ENCODE results near the gene IL20RA. TPM values are rescaled to one million over a fixed set of nuclear protein-coding genes. Genes with fewer than 3 reads are reported as not detected.

The IL20RA gene
- total and polyA plus RNA-seq, 2 experiments from 2014 or later: 2.6 to 3.5 TPM

DNA sequence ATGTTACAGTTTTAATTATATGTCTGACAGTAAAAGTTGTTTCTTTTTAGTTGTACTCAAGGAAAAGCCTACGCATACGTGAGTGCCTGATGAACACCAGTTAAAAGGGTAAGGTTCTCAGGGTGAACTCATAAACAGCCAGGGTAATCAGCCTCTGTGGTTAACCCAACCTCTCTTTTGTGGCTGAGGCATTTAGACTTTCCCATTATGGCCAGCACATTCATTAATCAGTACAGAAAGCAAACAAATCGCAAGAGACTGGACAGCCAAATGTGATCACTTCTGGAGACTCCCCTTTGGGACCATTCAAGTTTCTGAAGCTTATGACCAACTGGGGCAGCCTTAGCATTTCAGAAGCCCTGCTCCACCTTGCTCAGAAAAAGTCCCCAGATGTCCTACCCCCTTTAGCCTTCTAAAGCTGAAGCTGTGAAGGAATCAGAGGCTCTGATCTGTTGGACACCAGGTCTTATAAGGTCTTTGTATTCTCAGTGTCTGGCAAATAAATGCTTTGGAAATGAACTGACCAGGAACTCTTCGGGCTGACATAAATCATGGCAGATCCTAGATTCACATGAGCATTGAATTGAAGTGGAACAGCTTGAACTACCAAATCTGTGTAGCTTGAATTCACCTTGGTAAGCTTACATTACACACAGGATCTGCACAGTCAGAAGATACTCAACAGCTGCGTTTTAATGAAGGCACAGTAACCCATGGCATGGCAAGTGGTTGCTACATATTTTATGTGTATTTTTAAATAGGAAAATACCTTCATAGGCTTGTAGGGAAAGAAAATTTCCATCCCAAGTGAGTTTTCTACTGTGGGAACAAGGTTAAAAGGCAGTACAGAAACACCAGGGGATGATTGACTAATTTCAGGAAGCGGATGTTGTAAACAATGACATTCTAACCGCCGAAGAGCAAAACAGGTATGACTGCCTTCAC, 18.7 kb downstream of the IL20RA start:
- Mint-ChIP-seq H3K4me1 (no peaks in the 10 kb centered on the region), H3K27ac (no peak overlapping the region), H3K27me3 (ENCODE audit: insufficient read depth, low read depth, poor library complexity) (no peaks in the 10 kb centered on the region), H3K4me3 (no peak overlapping the region), H3K36me3 (ENCODE audit: low read depth) (no peaks in the 10 kb centered on the region), H3K9me3 (no peaks in the 10 kb centered on the region)
- TF ChIP-seq ZNF114 (CRISPR knock-in tag; IDR thresholded peaks at IDR 0.05) (no peak), CREB1 (CRISPR knock-in tag; IDR thresholded peaks at IDR 0.05; ENCODE audit: low read depth) (no peak), EZH2 (IDR thresholded peaks at IDR 0.05; ENCODE audit: low read depth, unreplicated experiment) (no peak), POLR2AphosphoS5 (IDR thresholded peaks at IDR 0.05; ENCODE audit: low read depth) (no peak), NANOG (IDR thresholded peaks at IDR 0.05; ENCODE audit: borderline replicate concordance) (no peak), ZNF331 (CRISPR knock-in tag; IDR thresholded peaks at IDR 0.05; ENCODE audit: low read depth) (no peak), JUNB (IDR thresholded peaks at IDR 0.05; ENCODE audit: unreplicated experiment) (no peak), EZH2phosphoT487 (IDR thresholded peaks at IDR 0.05; ENCODE audit: unreplicated experiment) (no peak), STAT1 (IDR thresholded peaks at IDR 0.05; ENCODE audit: unreplicated experiment) (no peak)
- TF ChIP-seq, protein P1, sequence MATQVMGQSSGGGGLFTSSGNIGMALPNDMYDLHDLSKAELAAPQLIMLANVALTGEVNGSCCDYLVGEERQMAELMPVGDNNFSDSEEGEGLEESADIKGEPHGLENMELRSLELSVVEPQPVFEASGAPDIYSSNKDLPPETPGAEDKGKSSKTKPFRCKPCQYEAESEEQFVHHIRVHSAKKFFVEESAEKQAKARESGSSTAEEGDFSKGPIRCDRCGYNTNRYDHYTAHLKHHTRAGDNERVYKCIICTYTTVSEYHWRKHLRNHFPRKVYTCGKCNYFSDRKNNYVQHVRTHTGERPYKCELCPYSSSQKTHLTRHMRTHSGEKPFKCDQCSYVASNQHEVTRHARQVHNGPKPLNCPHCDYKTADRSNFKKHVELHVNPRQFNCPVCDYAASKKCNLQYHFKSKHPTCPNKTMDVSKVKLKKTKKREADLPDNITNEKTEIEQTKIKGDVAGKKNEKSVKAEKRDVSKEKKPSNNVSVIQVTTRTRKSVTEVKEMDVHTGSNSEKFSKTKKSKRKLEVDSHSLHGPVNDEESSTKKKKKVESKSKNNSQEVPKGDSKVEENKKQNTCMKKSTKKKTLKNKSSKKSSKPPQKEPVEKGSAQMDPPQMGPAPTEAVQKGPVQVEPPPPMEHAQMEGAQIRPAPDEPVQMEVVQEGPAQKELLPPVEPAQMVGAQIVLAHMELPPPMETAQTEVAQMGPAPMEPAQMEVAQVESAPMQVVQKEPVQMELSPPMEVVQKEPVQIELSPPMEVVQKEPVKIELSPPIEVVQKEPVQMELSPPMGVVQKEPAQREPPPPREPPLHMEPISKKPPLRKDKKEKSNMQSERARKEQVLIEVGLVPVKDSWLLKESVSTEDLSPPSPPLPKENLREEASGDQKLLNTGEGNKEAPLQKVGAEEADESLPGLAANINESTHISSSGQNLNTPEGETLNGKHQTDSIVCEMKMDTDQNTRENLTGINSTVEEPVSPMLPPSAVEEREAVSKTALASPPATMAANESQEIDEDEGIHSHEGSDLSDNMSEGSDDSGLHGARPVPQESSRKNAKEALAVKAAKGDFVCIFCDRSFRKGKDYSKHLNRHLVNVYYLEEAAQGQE (IDR thresholded peaks at IDR 0.05; ENCODE audit: unreplicated experiment): no peak
- TF ChIP-seq, protein P2, sequence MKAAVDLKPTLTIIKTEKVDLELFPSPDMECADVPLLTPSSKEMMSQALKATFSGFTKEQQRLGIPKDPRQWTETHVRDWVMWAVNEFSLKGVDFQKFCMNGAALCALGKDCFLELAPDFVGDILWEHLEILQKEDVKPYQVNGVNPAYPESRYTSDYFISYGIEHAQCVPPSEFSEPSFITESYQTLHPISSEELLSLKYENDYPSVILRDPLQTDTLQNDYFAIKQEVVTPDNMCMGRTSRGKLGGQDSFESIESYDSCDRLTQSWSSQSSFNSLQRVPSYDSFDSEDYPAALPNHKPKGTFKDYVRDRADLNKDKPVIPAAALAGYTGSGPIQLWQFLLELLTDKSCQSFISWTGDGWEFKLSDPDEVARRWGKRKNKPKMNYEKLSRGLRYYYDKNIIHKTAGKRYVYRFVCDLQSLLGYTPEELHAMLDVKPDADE (IDR thresholded peaks at IDR 0.05): no peak
- TF ChIP-seq, protein P3, sequence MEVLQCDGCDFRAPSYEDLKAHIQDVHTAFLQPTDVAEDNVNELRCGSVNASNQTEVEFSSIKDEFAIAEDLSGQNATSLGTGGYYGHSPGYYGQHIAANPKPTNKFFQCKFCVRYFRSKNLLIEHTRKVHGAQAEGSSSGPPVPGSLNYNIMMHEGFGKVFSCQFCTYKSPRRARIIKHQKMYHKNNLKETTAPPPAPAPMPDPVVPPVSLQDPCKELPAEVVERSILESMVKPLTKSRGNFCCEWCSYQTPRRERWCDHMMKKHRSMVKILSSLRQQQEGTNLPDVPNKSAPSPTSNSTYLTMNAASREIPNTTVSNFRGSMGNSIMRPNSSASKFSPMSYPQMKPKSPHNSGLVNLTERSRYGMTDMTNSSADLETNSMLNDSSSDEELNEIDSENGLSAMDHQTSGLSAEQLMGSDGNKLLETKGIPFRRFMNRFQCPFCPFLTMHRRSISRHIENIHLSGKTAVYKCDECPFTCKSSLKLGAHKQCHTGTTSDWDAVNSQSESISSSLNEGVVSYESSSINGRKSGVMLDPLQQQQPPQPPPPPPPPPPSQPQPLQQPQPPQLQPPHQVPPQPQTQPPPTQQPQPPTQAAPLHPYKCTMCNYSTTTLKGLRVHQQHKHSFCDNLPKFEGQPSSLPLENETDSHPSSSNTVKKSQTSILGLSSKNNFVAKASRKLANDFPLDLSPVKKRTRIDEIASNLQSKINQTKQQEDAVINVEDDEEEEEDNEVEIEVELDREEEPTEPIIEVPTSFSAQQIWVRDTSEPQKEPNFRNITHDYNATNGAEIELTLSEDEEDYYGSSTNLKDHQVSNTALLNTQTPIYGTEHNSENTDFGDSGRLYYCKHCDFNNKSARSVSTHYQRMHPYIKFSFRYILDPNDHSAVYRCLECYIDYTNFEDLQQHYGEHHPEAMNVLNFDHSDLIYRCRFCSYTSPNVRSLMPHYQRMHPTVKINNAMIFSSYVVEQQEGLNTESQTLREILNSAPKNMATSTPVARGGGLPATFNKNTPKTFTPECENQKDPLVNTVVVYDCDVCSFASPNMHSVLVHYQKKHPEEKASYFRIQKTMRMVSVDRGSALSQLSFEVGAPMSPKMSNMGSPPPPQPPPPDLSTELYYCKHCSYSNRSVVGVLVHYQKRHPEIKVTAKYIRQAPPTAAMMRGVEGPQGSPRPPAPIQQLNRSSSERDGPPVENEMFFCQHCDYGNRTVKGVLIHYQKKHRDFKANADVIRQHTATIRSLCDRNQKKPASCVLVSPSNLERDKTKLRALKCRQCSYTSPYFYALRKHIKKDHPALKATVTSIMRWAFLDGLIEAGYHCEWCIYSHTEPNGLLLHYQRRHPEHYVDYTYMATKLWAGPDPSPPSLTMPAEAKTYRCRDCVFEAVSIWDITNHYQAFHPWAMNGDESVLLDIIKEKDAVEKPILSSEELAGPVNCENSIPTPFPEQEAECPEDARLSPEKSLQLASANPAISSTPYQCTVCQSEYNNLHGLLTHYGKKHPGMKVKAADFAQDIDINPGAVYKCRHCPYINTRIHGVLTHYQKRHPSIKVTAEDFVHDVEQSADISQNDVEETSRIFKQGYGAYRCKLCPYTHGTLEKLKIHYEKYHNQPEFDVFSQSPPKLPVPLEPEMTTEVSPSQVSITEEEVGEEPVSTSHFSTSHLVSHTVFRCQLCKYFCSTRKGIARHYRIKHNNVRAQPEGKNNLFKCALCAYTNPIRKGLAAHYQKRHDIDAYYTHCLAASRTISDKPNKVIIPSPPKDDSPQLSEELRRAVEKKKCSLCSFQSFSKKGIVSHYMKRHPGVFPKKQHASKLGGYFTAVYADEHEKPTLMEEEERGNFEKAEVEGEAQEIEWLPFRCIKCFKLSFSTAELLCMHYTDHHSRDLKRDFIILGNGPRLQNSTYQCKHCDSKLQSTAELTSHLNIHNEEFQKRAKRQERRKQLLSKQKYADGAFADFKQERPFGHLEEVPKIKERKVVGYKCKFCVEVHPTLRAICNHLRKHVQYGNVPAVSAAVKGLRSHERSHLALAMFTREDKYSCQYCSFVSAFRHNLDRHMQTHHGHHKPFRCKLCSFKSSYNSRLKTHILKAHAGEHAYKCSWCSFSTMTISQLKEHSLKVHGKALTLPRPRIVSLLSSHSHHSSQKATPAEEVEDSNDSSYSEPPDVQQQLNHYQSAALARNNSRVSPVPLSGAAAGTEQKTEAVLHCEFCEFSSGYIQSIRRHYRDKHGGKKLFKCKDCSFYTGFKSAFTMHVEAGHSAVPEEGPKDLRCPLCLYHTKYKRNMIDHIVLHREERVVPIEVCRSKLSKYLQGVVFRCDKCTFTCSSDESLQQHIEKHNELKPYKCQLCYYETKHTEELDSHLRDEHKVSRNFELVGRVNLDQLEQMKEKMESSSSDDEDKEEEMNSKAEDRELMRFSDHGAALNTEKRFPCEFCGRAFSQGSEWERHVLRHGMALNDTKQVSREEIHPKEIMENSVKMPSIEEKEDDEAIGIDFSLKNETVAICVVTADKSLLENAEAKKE (CRISPR knock-in tag; IDR thresholded peaks at IDR 0.05): no peak
- TF ChIP-seq, protein P4, sequence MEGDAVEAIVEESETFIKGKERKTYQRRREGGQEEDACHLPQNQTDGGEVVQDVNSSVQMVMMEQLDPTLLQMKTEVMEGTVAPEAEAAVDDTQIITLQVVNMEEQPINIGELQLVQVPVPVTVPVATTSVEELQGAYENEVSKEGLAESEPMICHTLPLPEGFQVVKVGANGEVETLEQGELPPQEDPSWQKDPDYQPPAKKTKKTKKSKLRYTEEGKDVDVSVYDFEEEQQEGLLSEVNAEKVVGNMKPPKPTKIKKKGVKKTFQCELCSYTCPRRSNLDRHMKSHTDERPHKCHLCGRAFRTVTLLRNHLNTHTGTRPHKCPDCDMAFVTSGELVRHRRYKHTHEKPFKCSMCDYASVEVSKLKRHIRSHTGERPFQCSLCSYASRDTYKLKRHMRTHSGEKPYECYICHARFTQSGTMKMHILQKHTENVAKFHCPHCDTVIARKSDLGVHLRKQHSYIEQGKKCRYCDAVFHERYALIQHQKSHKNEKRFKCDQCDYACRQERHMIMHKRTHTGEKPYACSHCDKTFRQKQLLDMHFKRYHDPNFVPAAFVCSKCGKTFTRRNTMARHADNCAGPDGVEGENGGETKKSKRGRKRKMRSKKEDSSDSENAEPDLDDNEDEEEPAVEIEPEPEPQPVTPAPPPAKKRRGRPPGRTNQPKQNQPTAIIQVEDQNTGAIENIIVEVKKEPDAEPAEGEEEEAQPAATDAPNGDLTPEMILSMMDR (conservative IDR thresholded peaks at IDR 0.05; ENCODE audit: low read depth in 2 of 2): no peak
- Histone ChIP-seq H3K4me3 (no peak overlapping the region), H3K27ac (ENCODE audit: low read depth) (no peak overlapping the region), H2AFZ (peak overlapping the region; percentile 18; the same call in 1 of the 2 replicates), H3K36me3 (ENCODE audit: insufficient read depth) (no peaks in the 10 kb centered on the region), H3K27me3 (ENCODE audit: insufficient read depth) (no peaks in the 10 kb centered on the region), H3F3A (replicated peaks; ENCODE audit: low read depth) (no peaks in the 10 kb centered on the region), H3K4me2 (no peak overlapping the region), H3K9me2 (ENCODE audit: insufficient read depth) (peaks cover 8% of the 10 kb centered on the region; the same call in 1 of the 2 replicates), H3K4me1 (ENCODE audit: insufficient read depth) (no peaks in the 10 kb centered on the region), H4K20me1 (replicated peaks; ENCODE audit: insufficient read depth) (no peaks in the 10 kb centered on the region), H3K79me2 (replicated peaks; ENCODE audit: insufficient read depth) (no peaks in the 10 kb centered on the region)
- DNase-seq (ENCODE audit: low spot score) (no peak), ATAC-seq (no peak)
